Measurements from ENCODE around the gene LBH.

- TF ChIP-seq CTCF (IDR thresholded peaks at IDR 0.05) (no peak), POLR2A (IDR thresholded peaks at IDR 0.05) (no peak)
Measured at GRCh38 chr2:30224151-30224550, 7.2 kb upstream of the LBH start.

All from right lobe of liver (tissue), 4 donors.